CD8-positive, alpha-beta memory T cell (primary cell): ENCODE results near the gene TTC28. TPM values are rescaled to one million over a fixed set of nuclear protein-coding genes. Genes with fewer than 3 reads are reported as not detected.

Experiments used
- CTCF ChIA-PET: fragments of 350-600 bp; sonication (Branson Sonifier 250); formaldehyde crosslinking; loops from one replicate; lab custom pipeline; 2021; ENCODE audit warnings: antibody characterized with exemption; lab: Charles Lee
- POLR2A ChIA-PET: fragments of 350-600 bp; sonication (Branson Sonifier 250); formaldehyde crosslinking; loops from one replicate; lab custom pipeline; 2021; ENCODE audit warnings: antibody characterized with exemption; lab: Charles Lee
- DNase-seq, 5 donors: peaks; one replicate each; pipeline versions ENCODE4 v3.0.0 to v3.0.0-alpha.2; 2020 to 2022; ENCODE audit warnings: mixed read lengths in 1 of 5
- H3K27ac ChIP-seq: one replicate; pipeline ENCODE4 v1.7.0; 2013; ENCODE audit warnings: low read depth, mild to moderate bottlenecking, low read length, moderate library complexity
- H3K27me3 ChIP-seq: 2 replicates; pipeline ENCODE4 v1.7.0; 2013; ENCODE audit warnings: low read length, mild to moderate bottlenecking; ENCODE audit not compliant: insufficient read depth, poor library complexity, severe bottlenecking
- H3K36me3 ChIP-seq: 2 replicates; pipeline ENCODE4 v1.7.0; 2013; ENCODE audit warnings: mild to moderate bottlenecking, low read length, moderate library complexity; ENCODE audit not compliant: insufficient read depth
- H3K4me1 ChIP-seq: 2 replicates; pipeline ENCODE4 v1.7.0; 2013; ENCODE audit warnings: mild to moderate bottlenecking, low read length, moderate library complexity; ENCODE audit not compliant: insufficient read depth
- H3K4me3 ChIP-seq: 2 replicates; pipeline ENCODE4 v1.7.0; 2013; ENCODE audit warnings: mild to moderate bottlenecking, low read length
- H3K9me3 ChIP-seq: 2 replicates; pipeline ENCODE4 v1.7.0; 2013; ENCODE audit warnings: mild to moderate bottlenecking, low read length
- H3K27ac Mint-ChIP-seq, 8 donors: one replicate each; pipeline ENCODE4 v1.8.0; 2020 to 2021; ENCODE audit warnings: mixed read lengths in 8 of 8, mild to moderate bottlenecking in 6 of 8, inconsistent platforms in 3 of 8, moderate library complexity in 3 of 8
- H3K27me3 Mint-ChIP-seq, 2 donors: one replicate each; pipeline ENCODE4 v1.8.0; 2020 to 2021; ENCODE audit warnings: mixed read lengths in 2 of 2, mild to moderate bottlenecking in 1 of 2, moderate library complexity in 1 of 2
- H3K36me3 Mint-ChIP-seq, 3 donors: one replicate each; pipeline ENCODE4 v1.8.0; 2020 to 2021; ENCODE audit warnings: mixed read lengths in 3 of 3, inconsistent platforms in 1 of 3, mild to moderate bottlenecking in 1 of 3
- H3K4me1 Mint-ChIP-seq, 3 donors: one replicate each; pipeline ENCODE4 v1.8.0; 2020 to 2021; ENCODE audit warnings: mixed read lengths in 3 of 3, inconsistent platforms in 1 of 3, mild to moderate bottlenecking in 1 of 3
- H3K4me3 Mint-ChIP-seq, 7 donors: one replicate each; pipeline ENCODE4 v1.8.0; 2020 to 2021; ENCODE audit warnings: mixed read lengths in 7 of 7, mild to moderate bottlenecking in 6 of 7, moderate library complexity in 4 of 7, inconsistent platforms in 2 of 7
- H3K9me3 Mint-ChIP-seq, 5 donors: one replicate each; pipeline ENCODE4 v1.8.0; 2020 to 2022; ENCODE audit warnings: mixed read lengths in 5 of 5, mild to moderate bottlenecking in 3 of 5, moderate library complexity in 2 of 5, inconsistent platforms in 1 of 5
- polyA plus RNA-seq: library from polyadenylated mRNA; unstranded; fragments of 300-500 nt; fragmentation: Illumina TruSeq; gene quantifications from one replicate; pipeline ENCODE4 v1.2.3, GENCODE V29; 2021
- total RNA-seq, 2 experiments: library from RNA; stranded (reverse); gene quantifications; one replicate each; pipeline ENCODE4 v1.2.3, GENCODE V29; 2021

The TTC28 gene
- total and polyA plus RNA-seq, 3 experiments from 2014 or later: 0.24 to 0.60 (median 0.51) TPM

- POLR2A ChIA-PET: no interaction called here
Observed at GRCh38 chr22:28139516-28139915, 540.1 kb downstream of the TTC28 start.

GRCh38 chr22:28137036-28137435 is 542.6 kb downstream of the TTC28 start:
- CTCF ChIA-PET: no interaction called here
- Mint-ChIP-seq H3K36me3 (no peaks in the 10 kb centered on the region), H3K4me1 (no peaks in the 10 kb centered on the region), H3K9me3 (no peaks in the 10 kb centered on the region), H3K27ac (no peak overlapping the region), H3K4me3 (no peak overlapping the region), H3K27me3 (peaks cover 6 to 27% of the 10 kb centered on the region in 2 donors)
- Histone ChIP-seq H3K4me1 (no peaks in the 10 kb centered on the region), H3K9me3 (no peaks in the 10 kb centered on the region), H3K27me3 (no peaks in the 10 kb centered on the region), H3K4me3 (no peak overlapping the region), H3K36me3 (no peaks in the 10 kb centered on the region), H3K27ac (no peak overlapping the region)
- DNase-seq: no peak
- POLR2A ChIA-PET: no interaction called here

More at GRCh38 chr22:28139516-28139915, 540.1 kb downstream of the TTC28 start:
- H3K27me3 ChIP-seq: no peaks in the 10 kb centered on the region
- no peak overlapping the region for H3K4me3 ChIP-seq
- H3K27ac ChIP-seq: no peak overlapping the region
- no peaks in the 10 kb centered on the region for H3K4me1 ChIP-seq
- no peaks in the 10 kb centered on the region for H3K36me3 Mint-ChIP-seq
- no peak for DNase-seq
- no peaks in the 10 kb centered on the region for H3K9me3 Mint-ChIP-seq
- no peaks in the 10 kb centered on the region for H3K4me1 Mint-ChIP-seq
- no peak overlapping the region for H3K4me3 Mint-ChIP-seq
- CTCF ChIA-PET: no interaction called here
- no peak overlapping the region for H3K27ac Mint-ChIP-seq
- H3K36me3 ChIP-seq: no peaks in the 10 kb centered on the region
- H3K27me3 Mint-ChIP-seq: peaks cover 2 to 19% of the 10 kb centered on the region in 2 donors
- H3K9me3 ChIP-seq: no peaks in the 10 kb centered on the region

- no peaks in the 10 kb centered on the region for H3K9me3 Mint-ChIP-seq
Observed at GRCh38 chr22:28132466-28132865, 547.2 kb downstream of the TTC28 start.

DNA sequence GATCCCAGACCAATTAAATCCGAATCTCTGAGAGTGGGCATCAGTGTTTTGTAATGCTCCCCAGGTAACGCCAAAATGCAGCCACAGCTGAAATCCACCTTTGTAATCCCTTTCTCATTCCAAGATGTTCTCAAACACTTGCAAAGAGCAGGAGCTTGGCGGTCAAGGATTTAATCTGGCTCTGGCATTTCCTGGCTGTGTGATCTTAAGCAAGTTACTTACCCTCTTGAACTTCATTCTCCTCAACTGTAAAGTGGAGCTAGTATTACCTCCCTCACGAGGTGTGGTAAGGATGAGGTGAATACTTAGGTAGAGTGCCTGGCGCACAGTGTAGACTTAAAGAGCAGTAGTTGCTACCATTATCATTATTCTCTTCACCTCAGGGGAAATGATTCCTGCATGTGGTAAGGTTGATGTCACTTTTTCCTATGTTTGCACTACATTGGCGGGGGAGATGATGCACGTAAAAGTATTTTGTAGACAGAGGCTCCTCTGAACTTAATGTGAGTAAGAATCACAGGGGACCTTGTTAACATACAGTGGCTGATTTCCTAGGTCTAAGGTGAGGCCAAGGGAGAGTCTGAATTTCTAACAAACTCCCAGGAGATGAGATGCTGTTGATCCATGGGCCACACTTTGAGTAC is 550.2 kb downstream of the TTC28 start:
- no peak overlapping the region for H3K4me3 ChIP-seq
- DNase-seq: no peak
- CTCF ChIA-PET: no interaction called here
- no peak overlapping the region for H3K27ac ChIP-seq
- H3K4me1 Mint-ChIP-seq: no peaks in the 10 kb centered on the region
- H3K36me3 ChIP-seq: no peaks in the 10 kb centered on the region
- no peak overlapping the region for H3K4me3 Mint-ChIP-seq
- no peaks in the 10 kb centered on the region for H3K9me3 Mint-ChIP-seq
- no peak overlapping the region for H3K27ac Mint-ChIP-seq
- no peaks in the 10 kb centered on the region for H3K4me1 ChIP-seq
- peaks cover 10 to 26% of the 10 kb centered on the region in 2 donors for H3K27me3 Mint-ChIP-seq
- H3K9me3 ChIP-seq: no peaks in the 10 kb centered on the region
- H3K36me3 Mint-ChIP-seq: no peaks in the 10 kb centered on the region
- H3K27me3 ChIP-seq: no peaks in the 10 kb centered on the region
- POLR2A ChIA-PET: no interaction called here

More at GRCh38 chr22:28132466-28132865, 547.2 kb downstream of the TTC28 start:
- H3K36me3 Mint-ChIP-seq: no peaks in the 10 kb centered on the region
- H3K4me1 ChIP-seq: no peaks in the 10 kb centered on the region
- ChIA-PET CTCF (no interaction called here), POLR2A (no interaction called here)
- no peak overlapping the region for H3K27ac ChIP-seq
- peaks cover 8 to 35% of the 10 kb centered on the region in 2 donors for H3K27me3 Mint-ChIP-seq
- H3K27ac Mint-ChIP-seq: no peak overlapping the region
- H3K4me3 Mint-ChIP-seq: no peak overlapping the region
- DNase-seq: no peak
- no peaks in the 10 kb centered on the region for H3K9me3 ChIP-seq
- no peaks in the 10 kb centered on the region for H3K4me1 Mint-ChIP-seq
- no peaks in the 10 kb centered on the region for H3K36me3 ChIP-seq
- H3K27me3 ChIP-seq: no peaks in the 10 kb centered on the region
- no peak overlapping the region for H3K4me3 ChIP-seq

- Mint-ChIP-seq H3K4me1 (no peaks in the 10 kb centered on the region), H3K4me3 (no peak overlapping the region)
- CTCF ChIA-PET: no interaction called here
Observed at GRCh38 chr22:28128827-28129226, 550.8 kb downstream of the TTC28 start.

DNA sequence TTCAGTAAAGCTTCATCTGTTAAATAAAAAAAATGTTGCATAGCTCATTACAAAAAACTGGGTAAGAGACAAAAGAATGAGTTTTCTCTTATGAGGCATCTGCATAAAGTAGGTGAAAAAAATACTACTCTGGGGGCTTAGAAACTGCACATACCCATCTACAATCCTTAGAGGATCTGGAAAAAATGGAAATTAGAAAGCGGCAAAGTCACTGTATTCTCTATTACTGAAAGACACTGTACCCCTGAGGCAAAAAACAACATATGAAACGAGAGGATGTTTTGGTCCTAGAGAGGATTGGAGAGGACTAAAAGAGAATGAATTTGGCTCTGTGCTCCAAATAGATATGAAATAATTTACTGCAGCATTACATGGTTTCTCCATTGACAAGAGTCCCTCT is 553.8 kb downstream of the TTC28 start:
- CTCF ChIA-PET: no interaction called here
- H3K27me3 ChIP-seq: no peaks in the 10 kb centered on the region
- no peak overlapping the region for H3K27ac ChIP-seq
- H3K36me3 Mint-ChIP-seq: no peaks in the 10 kb centered on the region
- POLR2A ChIA-PET: no interaction called here
- H3K4me3 ChIP-seq: no peak overlapping the region
- peaks cover 7 to 18% of the 10 kb centered on the region in 2 donors for H3K27me3 Mint-ChIP-seq
- no peaks in the 10 kb centered on the region for H3K9me3 ChIP-seq
- DNase-seq: no peak
- no peaks in the 10 kb centered on the region for H3K4me1 ChIP-seq
- H3K4me3 Mint-ChIP-seq: no peak overlapping the region
- no peaks in the 10 kb centered on the region for H3K36me3 ChIP-seq
- no peak overlapping the region for H3K27ac Mint-ChIP-seq
- H3K4me1 Mint-ChIP-seq: no peaks in the 10 kb centered on the region
- H3K9me3 Mint-ChIP-seq: peaks cover 0 to 4% (median 0%) of the 10 kb centered on the region in 5 donors

More at GRCh38 chr22:28128827-28129226, 550.8 kb downstream of the TTC28 start:
- H3K27ac Mint-ChIP-seq: no peak overlapping the region
- no peaks in the 10 kb centered on the region for H3K4me1 ChIP-seq
- no peak overlapping the region for H3K4me3 ChIP-seq
- no peaks in the 10 kb centered on the region for H3K27me3 ChIP-seq
- H3K36me3 Mint-ChIP-seq: no peaks in the 10 kb centered on the region
- DNase-seq: no peak
- H3K9me3 Mint-ChIP-seq: no peaks in the 10 kb centered on the region
- no peaks in the 10 kb centered on the region for H3K36me3 ChIP-seq
- peaks cover 10 to 28% of the 10 kb centered on the region in 2 donors for H3K27me3 Mint-ChIP-seq
- no peaks in the 10 kb centered on the region for H3K9me3 ChIP-seq
- no peak overlapping the region for H3K27ac ChIP-seq
- POLR2A ChIA-PET: no interaction called here

GRCh38 chr22:28123989-28124766 is 555.5 kb downstream of the TTC28 start:
- Histone ChIP-seq H3K4me3 (no peak overlapping the region), H3K4me1 (no peaks in the 10 kb centered on the region), H3K9me3 (no peaks in the 10 kb centered on the region), H3K36me3 (no peaks in the 10 kb centered on the region), H3K27me3 (no peaks in the 10 kb centered on the region), H3K27ac (no peak overlapping the region)
- Mint-ChIP-seq H3K9me3 (peaks cover 0 to 4% (median 0%) of the 10 kb centered on the region in 5 donors), H3K4me3 (no peak overlapping the region), H3K27me3 (peaks cover 7 to 18% of the 10 kb centered on the region in 2 donors), H3K27ac (no peak overlapping the region), H3K4me1 (no peaks in the 10 kb centered on the region), H3K36me3 (no peaks in the 10 kb centered on the region)
- POLR2A ChIA-PET: no interaction called here
- CTCF ChIA-PET: no interaction called here
- no peak for DNase-seq
